NCI-H345 treated with DMSO at 0.1 percent for 48 hours (cell line): Measurements from ENCODE around the gene ASB15.
A peak's percentile ranks its signal among the peaks of the same experiment; 100 is the strongest.

Source experiments
- DNase-seq: peaks from one replicate; lab custom pipeline; 2025; ENCODE audit not compliant: unreplicated experiment; lab: John Stamatoyannopoulos, UW

The ASB15 gene

DNA sequence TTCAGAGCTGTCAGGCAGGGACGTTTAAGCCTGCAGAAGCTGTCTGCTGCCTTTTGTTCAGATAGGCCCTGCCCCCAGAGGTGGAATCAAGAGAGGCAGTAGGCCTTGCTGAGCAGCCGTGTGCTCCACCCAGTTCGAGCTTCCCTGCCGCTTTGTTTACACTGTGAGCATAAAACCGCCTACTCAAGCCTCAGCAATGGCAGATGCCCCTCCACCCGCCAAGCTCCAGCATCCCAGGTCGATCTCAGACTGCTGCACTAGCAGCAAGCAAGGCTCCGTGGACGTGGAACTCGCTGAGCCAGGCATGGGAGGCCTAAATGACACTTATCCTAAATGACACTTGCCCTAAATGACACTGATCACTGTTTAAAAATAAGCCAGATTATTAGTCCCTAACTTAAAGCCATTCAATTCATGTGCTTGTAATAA is 6.8 kb upstream of the ASB15 start:
- peak; percentile 3 for DNase-seq

DNA sequence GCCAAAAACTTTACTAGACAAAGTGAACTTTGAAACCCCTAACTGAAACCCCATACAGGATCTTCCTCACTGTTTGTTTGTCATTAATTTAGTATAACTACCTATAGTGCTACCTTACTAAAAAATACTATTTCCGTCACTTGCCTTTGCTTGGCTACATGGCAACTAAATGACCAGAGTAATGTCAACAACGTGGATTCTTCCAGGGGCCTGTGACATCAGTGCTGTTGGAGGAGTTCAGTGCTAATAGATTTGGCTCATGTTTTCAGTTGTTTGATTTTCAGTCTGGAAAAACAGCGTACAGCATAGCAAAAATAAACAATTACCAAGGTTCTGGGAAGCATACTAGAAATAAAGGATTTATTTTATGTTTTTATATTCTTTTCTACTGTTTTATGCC is 3.0 kb upstream of the ASB15 start:
- DNase-seq, result no peak

DNA sequence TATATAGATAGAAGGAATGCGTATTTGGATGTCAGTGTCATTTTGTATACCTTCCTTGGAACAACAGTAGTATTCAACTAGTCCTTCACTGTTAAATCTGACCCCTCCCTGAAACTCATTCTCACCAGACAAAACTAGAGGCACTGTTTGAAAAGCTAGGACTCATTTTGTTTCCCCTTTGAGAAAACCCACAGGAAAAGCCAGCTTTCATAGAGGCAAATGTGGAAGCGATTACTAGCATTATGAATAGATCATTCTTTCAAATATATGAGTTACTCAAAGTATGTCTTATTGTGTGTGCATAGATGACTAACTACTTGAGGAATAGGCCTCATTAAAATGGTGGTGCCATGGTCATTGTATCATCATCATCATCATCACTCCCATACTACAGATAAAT is 1.9 kb upstream of the ASB15 start:
- DNase-seq, result no peak

DNA sequence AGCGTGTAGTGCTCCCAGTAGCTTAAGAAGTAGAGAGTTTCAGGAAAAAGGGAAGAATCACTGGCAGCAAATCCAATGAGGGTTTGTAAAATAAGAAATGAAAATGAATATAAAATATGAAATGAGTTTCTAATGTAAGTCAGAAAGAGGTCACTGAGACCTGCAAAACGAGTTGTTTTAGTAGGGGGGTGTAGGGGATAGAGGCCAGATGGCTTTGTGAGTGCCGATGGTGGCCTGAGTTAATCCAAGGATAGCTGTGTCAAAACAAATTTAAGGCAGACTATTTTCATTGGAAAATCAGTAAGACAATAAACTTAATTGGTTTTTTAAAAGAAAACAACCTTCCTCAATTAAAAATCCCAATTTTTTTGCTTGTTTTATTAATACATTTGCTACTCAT is 745 bp upstream of the ASB15 start:
- no peak for DNase-seq

DNA sequence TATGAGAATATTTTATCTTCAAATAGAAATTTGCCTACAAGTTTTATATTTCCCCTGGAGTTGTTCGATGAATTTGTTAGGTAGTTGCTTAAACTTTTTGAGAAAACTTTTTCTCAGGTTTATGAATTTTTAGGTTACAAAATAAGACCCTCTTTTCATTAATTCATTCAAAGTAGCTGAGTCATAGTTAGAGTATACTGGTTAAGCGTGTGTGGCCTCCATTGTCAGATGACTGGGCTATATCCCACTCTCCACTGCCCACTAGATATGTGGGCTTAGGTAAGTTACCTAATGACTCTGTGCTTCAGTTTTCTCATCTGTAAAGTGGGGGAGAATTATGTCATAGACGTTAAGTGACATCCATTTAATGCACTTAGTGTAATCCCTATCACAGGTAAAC is 1.0 kb downstream of the ASB15 start:
- no peak for DNase-seq

DNA sequence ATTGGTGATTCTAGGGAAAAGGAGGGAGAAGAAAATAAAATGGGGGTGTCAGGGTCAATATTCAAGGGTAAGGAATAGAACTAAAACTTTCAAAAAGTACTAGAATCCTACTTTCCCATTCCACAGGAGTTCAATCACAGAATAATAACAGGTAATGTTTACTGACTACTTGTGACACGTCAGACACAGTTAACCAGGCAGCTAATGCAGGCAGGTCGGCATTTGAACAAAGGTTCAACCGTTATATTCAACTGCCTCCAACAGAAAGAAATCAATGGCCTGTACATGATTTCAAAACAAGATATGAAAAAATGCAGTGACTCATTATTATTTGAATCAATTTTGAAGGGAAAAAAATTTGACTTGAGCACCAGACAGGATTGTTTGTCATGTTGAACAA is 3.1 kb downstream of the ASB15 start:
- no peak for DNase-seq

DNA sequence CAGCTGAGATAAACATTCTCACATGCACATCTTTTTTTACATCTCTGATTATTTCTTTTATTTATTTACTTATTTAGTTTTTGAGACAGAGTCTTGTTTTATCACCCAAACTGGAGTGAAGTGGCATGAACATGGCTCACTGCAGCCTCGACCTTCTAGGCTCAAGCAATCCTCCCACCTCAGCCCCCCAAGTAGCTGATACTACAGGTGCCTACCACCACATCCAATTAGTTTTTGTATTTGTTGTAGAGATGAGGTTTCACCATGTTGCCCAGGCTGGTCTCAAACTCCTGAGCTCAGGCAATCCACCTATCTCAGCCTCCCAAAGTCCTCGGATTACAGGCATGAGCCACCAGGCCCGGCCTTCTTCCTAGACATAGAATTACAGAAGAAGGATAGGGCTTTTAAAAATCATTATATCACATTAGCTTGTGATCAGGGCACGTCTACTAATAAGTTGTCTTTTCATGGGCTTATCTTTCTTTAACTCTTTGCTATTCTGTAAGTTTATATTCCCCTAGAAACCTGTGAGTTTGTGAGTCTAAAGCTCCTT is 5.9 kb downstream of the ASB15 start:
- no peak for DNase-seq

DNA sequence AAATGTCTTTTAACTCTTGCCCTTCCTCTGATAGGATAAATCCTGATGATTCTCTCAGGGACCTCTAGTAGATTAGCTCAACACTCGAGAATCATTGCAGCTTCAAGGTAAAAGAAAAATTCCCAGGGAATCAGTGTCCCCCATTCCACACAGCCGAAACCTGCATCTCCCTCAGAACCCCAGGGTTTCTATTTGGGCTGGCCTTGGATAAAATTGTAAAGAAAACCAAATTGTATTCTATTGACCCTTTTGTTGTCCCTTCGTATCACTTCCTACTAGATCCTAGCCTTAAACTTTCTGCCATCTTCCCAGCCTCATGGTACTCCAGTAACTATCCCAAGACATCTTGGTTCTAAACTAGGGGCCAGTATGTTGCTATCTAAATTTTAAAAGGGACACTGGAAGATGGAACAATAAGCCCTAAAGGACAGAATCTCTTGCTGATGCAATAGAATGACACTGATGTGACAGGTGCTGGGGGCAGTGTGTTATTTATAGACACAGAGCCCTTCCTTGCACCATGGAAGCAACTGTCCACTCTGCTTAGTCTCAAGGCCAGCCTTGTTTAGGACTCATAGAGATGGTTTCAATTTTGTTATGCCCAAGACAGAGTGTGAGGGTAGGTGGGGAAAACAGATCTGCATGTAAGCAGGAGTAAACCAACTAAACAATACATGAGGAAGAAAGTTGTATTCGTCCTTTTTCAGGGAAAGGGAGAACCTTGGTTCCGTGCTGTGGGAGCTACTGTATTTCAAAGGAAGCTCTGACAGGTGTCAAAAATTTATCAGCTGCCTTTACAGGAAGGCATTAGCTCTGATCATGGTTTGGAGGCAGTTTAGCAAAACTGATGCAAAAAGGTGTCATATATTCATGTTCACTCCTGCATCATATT is 7.6 kb downstream of the ASB15 start:
- DNase-seq, result no peak

DNA sequence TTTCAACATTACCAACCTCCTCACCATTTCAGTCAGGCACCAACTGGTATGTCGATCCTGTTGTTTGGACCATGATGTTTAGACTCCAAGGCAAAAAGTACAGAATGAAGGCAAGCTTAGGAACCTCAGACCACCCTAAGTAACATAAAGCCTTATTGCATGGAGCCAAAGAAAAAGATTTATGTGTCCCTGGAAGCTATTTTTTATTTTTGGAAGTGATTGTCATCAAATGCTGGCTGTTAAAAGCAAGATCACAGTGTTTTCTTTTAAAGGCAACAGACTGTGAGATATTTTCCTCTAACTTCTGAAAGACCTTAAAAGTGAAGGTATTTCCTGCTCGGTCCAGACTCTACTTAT is 8.2 kb downstream of the ASB15 start:
- DNase-seq, result no peak

DNA sequence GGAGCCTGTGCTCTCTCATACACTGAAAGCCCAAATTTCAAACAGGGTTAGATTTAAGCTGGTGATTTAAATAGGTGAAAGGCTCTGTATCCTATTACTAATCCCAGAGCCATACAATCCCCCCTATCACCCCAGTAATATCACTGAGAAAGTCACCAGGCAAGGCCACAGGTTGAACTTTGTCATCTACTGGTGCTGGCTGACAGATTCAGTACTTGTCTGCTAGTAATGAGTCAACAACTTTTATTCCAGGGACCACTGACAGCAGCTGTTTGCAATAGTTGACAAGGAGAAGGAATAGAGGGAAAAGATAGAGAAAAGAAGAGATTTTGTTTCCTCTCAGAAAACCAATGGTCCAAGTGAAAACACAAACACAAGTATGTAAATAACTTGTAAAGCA is 10.4 kb downstream of the ASB15 start:
- DNase-seq, result no peak

DNA sequence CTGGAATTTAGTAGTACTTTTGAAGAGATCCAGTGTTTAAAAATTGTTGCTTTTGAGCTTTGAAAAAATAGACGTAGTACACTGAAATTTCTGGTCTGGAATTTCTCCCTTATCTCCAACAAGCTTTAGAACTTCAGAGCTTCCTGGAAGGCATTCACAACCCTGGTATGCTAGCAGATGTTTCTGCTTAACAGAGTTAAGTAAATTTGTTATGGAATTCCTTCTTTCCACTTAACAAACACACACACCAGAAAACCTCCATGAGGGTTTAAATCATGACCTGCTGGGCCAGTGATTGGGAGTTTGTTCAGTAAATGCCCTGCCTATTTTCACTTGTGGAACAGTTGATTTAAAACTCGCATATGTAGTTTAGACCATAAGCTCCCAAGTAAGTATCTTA is 13.7 kb downstream of the ASB15 start:
- no peak for DNase-seq

DNA sequence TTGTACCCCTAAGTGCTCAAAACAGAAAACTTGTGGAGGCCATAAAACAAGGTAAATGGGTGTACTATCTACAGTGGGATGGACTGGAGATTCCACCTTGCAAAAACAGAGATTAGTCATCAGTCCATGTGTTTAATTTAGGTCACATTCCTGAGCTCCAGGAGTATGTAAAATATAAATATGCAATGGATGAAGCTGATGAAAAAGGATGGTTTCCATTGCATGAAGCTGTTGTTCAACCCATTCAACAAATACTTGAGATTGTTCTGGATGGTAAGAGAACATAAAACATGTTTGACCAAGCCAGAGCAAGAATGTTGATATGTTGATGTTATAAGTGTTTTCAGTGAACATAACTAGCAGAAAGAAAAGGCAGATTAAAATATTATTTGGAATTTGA is 14.6 kb downstream of the ASB15 start:
- no peak for DNase-seq

DNA sequence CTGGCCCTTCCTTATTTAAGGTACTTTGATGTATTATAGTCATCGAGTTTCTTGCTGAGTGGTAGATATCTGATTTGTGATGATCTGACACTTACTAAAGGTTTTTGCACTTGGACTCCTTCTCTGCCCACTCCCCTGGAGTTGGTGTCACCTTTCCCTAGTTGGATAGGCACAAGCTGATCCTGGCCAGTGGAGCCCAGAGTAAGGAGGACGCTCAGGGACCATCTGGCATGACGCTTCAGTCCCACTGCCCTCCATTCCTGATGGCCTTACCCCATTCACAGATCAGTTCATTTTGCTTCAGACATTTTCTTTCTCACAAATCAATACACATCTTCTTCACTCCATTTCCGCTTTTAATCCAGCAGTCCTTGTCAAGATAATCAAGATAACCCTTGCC is 20.1 kb downstream of the ASB15 start:
- no peak for DNase-seq

DNA sequence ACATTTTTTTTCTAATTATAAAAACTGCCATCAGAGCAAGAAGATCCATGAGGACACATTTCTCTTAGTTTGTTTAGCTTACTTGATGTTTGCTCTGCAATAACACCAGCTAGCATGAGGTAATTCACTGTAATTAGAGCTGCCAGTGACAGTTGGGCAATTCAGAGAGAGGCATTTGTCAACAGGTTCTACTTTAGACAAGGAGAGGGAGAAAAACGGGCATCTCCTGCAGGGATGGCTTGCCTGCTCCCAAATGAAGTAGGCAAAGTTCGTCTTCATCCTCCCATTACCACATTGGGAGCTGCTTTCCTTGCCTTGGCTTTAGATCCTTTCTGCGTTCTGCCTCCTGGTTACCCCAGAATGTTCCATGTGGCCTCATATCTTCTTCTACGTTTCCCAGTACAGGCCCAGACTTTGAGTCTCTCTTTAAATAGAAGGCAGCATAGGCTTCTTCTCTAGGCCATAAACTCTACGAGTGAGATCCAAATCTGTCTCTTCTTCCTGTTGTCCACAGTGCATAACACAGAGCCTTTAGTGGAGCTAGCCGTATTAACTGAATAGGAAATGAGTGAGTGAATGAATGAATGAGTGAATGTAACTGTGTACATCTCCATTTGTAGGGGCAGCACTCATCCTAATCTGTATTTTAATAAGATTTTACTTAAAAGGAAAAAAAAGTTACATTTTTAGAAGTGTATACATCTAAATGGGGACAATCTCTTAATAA is 21.2 kb downstream of the ASB15 start:
- peak; percentile 70 for DNase-seq

DNA sequence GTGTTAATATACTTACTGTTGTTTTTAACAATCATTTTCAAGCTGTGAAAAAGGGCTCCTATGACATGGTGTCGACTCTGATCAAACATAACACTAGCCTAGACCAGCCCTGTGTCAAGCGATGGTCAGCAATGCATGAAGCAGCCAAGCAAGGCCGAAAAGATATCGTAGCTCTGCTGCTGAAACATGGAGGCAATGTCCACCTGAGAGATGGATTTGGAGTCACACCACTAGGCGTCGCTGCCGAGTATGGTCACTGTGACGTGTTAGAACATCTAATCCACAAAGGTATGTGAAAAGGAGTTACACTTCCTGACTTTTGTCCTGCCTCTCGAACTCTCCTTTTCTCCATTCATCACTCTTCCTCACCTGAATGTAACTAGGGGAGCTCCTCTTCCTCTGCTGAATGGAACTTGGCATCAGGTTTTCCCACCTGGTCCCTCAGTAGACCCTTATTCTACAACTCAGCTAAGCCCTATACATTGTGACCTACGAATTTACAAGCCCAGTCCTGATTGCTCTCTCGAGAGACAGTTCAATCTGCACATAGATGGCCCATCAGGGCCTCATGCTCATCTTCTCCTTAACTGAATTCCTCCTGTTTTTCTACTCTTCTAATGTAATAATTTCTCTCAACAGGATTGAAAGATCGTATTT is 23.0 kb downstream of the ASB15 start:
- DNase-seq, result no peak

DNA sequence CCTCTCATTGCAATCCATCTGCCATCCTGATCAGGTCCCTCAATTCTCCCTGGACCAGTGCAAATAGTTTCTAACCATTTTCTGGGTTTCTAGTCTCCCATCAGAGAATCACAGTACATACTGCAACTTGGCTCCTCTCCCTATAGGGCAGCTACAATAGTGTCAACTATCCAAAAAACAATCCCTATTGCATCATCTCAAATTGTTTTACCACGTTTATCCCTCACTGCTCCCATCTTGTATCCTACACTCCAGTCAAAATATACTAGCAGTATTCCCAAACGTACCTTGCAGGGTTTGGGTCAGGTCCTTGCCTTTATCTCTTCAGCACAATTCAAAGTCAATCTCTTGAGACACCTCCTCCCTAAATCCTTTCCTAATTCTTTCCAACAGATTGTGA is 23.6 kb downstream of the ASB15 start:
- DNase-seq, result no peak

DNA sequence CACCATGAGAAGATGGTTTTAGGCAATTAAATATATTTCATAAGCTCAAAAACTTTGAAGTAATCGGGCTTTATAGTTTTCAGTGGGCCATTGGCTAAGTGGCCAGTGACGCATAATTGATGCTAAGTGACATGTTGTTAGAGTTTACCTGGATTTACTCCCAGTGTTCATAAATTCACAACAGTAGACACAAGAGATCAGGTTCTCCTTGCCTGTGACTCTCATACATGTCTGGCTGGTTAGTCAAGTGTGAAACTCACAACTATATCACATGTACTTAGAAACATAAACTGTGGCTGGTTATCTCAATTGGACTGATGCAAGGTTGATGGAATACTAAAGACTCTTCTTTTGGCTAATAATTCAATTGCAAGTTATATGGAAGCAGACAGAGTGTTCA is 26.2 kb downstream of the ASB15 start:
- no peak for DNase-seq

DNA sequence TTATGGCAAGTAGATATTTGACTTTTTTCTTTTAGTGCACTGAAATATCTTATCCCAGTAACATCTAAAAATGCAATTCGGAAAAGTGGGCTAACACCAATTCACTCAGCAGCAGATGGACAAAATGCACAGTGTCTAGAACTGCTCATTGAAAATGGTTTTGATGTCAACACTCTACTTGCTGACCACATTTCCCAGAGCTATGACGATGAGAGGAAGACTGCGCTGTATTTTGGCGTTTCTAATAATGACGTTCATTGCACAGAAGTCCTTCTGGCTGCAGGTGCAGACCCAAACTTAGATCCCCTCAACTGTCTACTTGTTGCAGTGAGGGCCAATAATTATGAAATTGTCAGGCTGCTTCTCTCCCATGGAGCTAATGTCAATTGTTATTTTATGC is 27.2 kb downstream of the ASB15 start:
- DNase-seq, result no peak

DNA sequence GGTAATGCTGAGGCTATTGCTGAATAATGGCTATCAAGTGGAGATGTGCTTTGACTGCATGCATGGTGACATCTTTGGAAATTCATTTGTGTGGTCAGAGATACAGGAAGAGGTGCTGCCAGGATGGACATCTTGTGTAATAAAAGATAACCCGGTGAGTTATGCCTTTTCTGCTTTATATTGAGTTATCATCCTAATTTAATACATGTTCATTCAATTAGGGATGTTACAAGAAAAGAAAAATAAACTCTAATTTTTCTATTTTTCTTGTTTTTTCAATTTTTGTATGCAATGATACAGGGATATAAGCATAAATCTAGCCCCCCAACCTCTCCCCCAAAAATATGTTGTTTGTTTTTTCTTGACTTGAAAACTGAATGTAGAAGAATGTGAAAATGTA is 27.7 kb downstream of the ASB15 start:
- DNase-seq, result no peak

DNA sequence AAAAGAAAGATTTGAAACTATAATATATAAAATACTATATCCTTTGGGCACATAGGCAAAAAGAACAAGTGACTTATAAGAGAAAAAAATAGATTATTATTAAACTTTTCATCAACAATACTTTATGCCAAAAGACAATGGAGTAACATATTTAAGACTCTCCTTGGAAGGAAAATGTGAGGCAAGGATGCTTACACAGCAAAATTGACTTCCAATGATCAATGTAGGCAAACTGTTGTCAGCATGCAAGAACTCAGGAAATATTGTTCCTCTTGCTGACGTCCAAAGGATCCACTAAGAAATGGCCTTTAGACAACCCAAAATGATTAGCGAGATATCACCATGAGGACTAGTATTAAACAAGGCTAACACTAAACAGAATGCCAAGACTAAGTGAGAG is 31.2 kb downstream of the ASB15 start:
- DNase-seq, result no peak

DNA sequence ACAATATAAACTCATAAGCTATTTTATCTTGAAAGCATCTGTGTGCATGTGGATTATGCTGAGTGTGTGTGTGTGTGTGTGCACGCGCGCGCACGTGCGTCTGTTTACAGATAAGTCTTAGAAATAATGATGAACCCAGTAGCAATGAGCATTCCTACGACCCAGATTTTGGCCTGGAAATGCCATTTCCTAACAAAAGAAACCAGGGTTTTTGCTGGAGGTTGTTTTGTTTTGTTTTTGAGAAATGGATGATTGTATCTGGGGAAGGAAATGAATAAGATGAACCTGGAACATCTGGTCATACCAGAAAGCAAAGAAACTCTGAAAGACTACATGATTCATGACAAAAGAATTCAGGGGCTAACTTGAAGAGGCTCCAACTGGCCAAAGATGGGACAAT is 31.9 kb downstream of the ASB15 start:
- DNase-seq, result no peak
